ENCODE data around the gene ANXA7. TPM values are rescaled to one million over a fixed set of nuclear protein-coding genes. Genes with fewer than 3 reads are reported as not detected.

The ANXA7 gene
- polyA plus RNA-seq, 1 donor from 2014 or later, result 23.9 TPM

- H3K9ac ChIP-seq (ENCODE audit: low read length), result no peak overlapping the region
- H4K20me1 ChIP-seq (ENCODE audit: insufficient read depth), result no peaks in the 10 kb centered on the region
- H3K9me2 ChIP-seq (ENCODE audit: insufficient read depth, low read length), result no peaks in the 10 kb centered on the region
- no peaks in the 10 kb centered on the region for H3F3A ChIP-seq (ENCODE audit: insufficient read depth, low read length, poor library complexity, severe bottlenecking)
- TF ChIP-seq CTCF (IDR thresholded peaks at IDR 0.05; ENCODE audit: poor library complexity, severe bottlenecking) (no peak), POLR2AphosphoS5 (IDR thresholded peaks at IDR 0.05) (no peak), SMC3 (conservative IDR thresholded peaks at IDR 0.05; ENCODE audit: poor library complexity) (no peak), EP300 (conservative IDR thresholded peaks at IDR 0.05; ENCODE audit: poor library complexity, severe bottlenecking) (no peak), EZH2 (IDR thresholded peaks at IDR 0.05; ENCODE audit: borderline replicate concordance, insufficient read depth, low read length, poor library complexity, severe bottlenecking) (no peak), RAD21 (conservative IDR thresholded peaks at IDR 0.05) (no peak), MXI1 (conservative IDR thresholded peaks at IDR 0.05; ENCODE audit: poor library complexity, severe bottlenecking) (no peak), TAF1 (IDR thresholded peaks at IDR 0.05; ENCODE audit: low read depth) (no peak), REST (IDR thresholded peaks at IDR 0.05; ENCODE audit: borderline replicate concordance) (no peak)
- H3K36me3 ChIP-seq (ENCODE audit: insufficient read depth, low read length), result no peaks in the 10 kb centered on the region
- no peak overlapping the region for H3K4me2 ChIP-seq (ENCODE audit: low read length)
- no peaks in the 10 kb centered on the region for H3K9me3 ChIP-seq (ENCODE audit: low read length)
- H3K4me3 ChIP-seq (ENCODE audit: low read length), result no peak overlapping the region
- H3K79me2 ChIP-seq (replicated peaks; ENCODE audit: insufficient read depth, low read length), result no peaks in the 10 kb centered on the region
- no peak overlapping the region for H2AFZ ChIP-seq (ENCODE audit: low read depth, low read length)
- H3K27me3 ChIP-seq (ENCODE audit: insufficient read depth, low read depth, low read length), result no peaks in the 10 kb centered on the region
- H3K27ac ChIP-seq (ENCODE audit: low read length), result no peak overlapping the region
Measured at GRCh38 chr10:73407495-73407894, 6.4 kb downstream of the ANXA7 start.

GRCh38 chr10:73406846-73407245 lies 7.0 kb downstream of the ANXA7 start:
- Histone ChIP-seq H3F3A (ENCODE audit: insufficient read depth, low read length, poor library complexity, severe bottlenecking) (no peaks in the 10 kb centered on the region), H2AFZ (ENCODE audit: low read depth, low read length) (no peak overlapping the region), H3K9ac (ENCODE audit: low read length) (no peak overlapping the region), H3K4me2 (ENCODE audit: low read length) (no peak overlapping the region), H3K9me2 (ENCODE audit: insufficient read depth, low read length) (no peaks in the 10 kb centered on the region), H3K36me3 (ENCODE audit: insufficient read depth, low read length) (no peaks in the 10 kb centered on the region), H3K9me3 (ENCODE audit: low read length) (no peaks in the 10 kb centered on the region), H3K27me3 (ENCODE audit: insufficient read depth, low read depth, low read length) (no peaks in the 10 kb centered on the region), H3K27ac (ENCODE audit: low read length) (no peak overlapping the region), H4K20me1 (ENCODE audit: insufficient read depth) (no peaks in the 10 kb centered on the region), H3K79me2 (replicated peaks; ENCODE audit: insufficient read depth, low read length) (no peaks in the 10 kb centered on the region), H3K4me3 (ENCODE audit: low read length) (no peak overlapping the region)
- TF ChIP-seq EZH2 (IDR thresholded peaks at IDR 0.05; ENCODE audit: borderline replicate concordance, insufficient read depth, low read length, poor library complexity, severe bottlenecking) (no peak), CTCF (IDR thresholded peaks at IDR 0.05; ENCODE audit: poor library complexity, severe bottlenecking) (no peak), MXI1 (conservative IDR thresholded peaks at IDR 0.05; ENCODE audit: poor library complexity, severe bottlenecking) (no peak), RAD21 (conservative IDR thresholded peaks at IDR 0.05) (no peak), TAF1 (IDR thresholded peaks at IDR 0.05; ENCODE audit: low read depth) (no peak), EP300 (conservative IDR thresholded peaks at IDR 0.05; ENCODE audit: poor library complexity, severe bottlenecking) (no peak), REST (IDR thresholded peaks at IDR 0.05; ENCODE audit: borderline replicate concordance) (no peak), POLR2AphosphoS5 (IDR thresholded peaks at IDR 0.05) (no peak), SMC3 (conservative IDR thresholded peaks at IDR 0.05; ENCODE audit: poor library complexity) (no peak)
